CD14-positive monocyte (primary cell): ENCODE results near the gene CUX1. TPM values are rescaled to one million over a fixed set of nuclear protein-coding genes. Genes with fewer than 3 reads are reported as not detected.

ENCODE experiments used
- DNase-seq, 3 donors: peaks; one replicate each; pipeline ENCODE4 v3.0.0-alpha.2; 2011 to 2022
- H2AFZ ChIP-seq: 2 replicates; pipeline ENCODE4 v1.6.0; 2012; ENCODE audit warnings: mild to moderate bottlenecking, low read depth, low read length, inconsistent platforms; ENCODE audit not compliant: insufficient read depth, poor library complexity, severe bottlenecking
- H3K27ac ChIP-seq, 2 donors: 1 replicate in 1 of 2; 2 replicates in 1 of 2; pipeline ENCODE4 v1.5.1; 2012 to 2013; ENCODE audit warnings: low read length in 2 of 2, control low read depth in 1 of 2, inconsistent platforms in 1 of 2, low read depth in 1 of 2, mild to moderate bottlenecking in 1 of 2
- H3K27me3 ChIP-seq, 2 donors: one replicate each; pipeline versions ENCODE4 v1.6.0 to v1.6.1; 2011 to 2013; ENCODE audit warnings: low read length in 2 of 2; ENCODE audit not compliant: control insufficient read depth in 2 of 2, insufficient read depth in 2 of 2
- H3K36me3 ChIP-seq, 2 donors: replicated peaks in 1 of 2; 1 replicate in 1 of 2; 2 replicates in 1 of 2; pipeline versions ENCODE4 v1.5.1 to v1.6.1; 2012 to 2013; ENCODE audit warnings: low read length in 2 of 2, control low read depth in 1 of 2, inconsistent platforms in 1 of 2, mild to moderate bottlenecking in 1 of 2; ENCODE audit not compliant: insufficient read depth in 2 of 2, control insufficient read depth in 1 of 2
- H3K4me1 ChIP-seq, 2 donors: 1 replicate in 1 of 2; 2 replicates in 1 of 2; pipeline versions ENCODE4 v1.5.1 to v1.6.1; 2012 to 2013; ENCODE audit warnings: low read length in 2 of 2, control low read depth in 1 of 2, inconsistent platforms in 1 of 2, mild to moderate bottlenecking in 1 of 2, moderate library complexity in 1 of 2; ENCODE audit not compliant: insufficient read depth in 2 of 2, control insufficient read depth in 1 of 2
- H3K4me2 ChIP-seq: replicated peaks from 2 replicates; pipeline ENCODE3; 2012; ENCODE audit warnings: low read length, moderate library complexity, mild to moderate bottlenecking; ENCODE audit not compliant: poor library complexity, severe bottlenecking; ENCODE audit errors: extremely low read depth
- H3K4me3 ChIP-seq, 3 experiments: fragments of 200-600 bp in 1 of 3; sonication (generic) in 1 of 3; replicated peaks in 1 of 3; 1 replicate in 2 of 3; 2 replicates in 1 of 3; pipeline ENCODE4 v1.5.1; 2011 to 2013; ENCODE audit warnings: low read length in 3 of 3, mild to moderate bottlenecking in 3 of 3, control low read depth in 2 of 3, low read depth in 2 of 3, inconsistent platforms in 1 of 3, moderate library complexity in 1 of 3
- H3K79me2 ChIP-seq: 2 replicates; pipeline ENCODE4 v1.6.0; 2012; ENCODE audit warnings: mild to moderate bottlenecking, control low read depth, inconsistent platforms, low read length, moderate library complexity; ENCODE audit not compliant: insufficient read depth
- H3K9ac ChIP-seq: 2 replicates; pipeline ENCODE4 v1.6.0; 2017; ENCODE audit warnings: low read length, mild to moderate bottlenecking; ENCODE audit not compliant: insufficient read depth, poor library complexity, severe bottlenecking
- H3K9me3 ChIP-seq, 2 donors: replicated peaks in 1 of 2; 1 replicate in 1 of 2; 2 replicates in 1 of 2; pipeline versions ENCODE4 v1.5.1 to v1.6.1; 2012 to 2013; ENCODE audit warnings: low read length in 2 of 2, control low read depth in 1 of 2; ENCODE audit not compliant: control insufficient read depth in 1 of 2, insufficient read depth in 1 of 2
- H4K20me1 ChIP-seq: 2 replicates; pipeline ENCODE4 v1.6.0; 2012; ENCODE audit warnings: mild to moderate bottlenecking, low read length, control low read depth, moderate library complexity; ENCODE audit not compliant: insufficient read depth
- H3K27ac Mint-ChIP-seq, 7 donors: one replicate each; pipeline ENCODE4 v1.8.0; 2020; ENCODE audit warnings: mild to moderate bottlenecking in 7 of 7, mixed read lengths in 7 of 7, moderate library complexity in 6 of 7, inconsistent platforms in 2 of 7
- H3K27me3 Mint-ChIP-seq, 3 donors: one replicate each; pipeline ENCODE4 v1.8.0; 2021 to 2022; ENCODE audit warnings: low read depth in 3 of 3, mild to moderate bottlenecking in 3 of 3, mixed read lengths in 3 of 3, moderate library complexity in 3 of 3, inconsistent platforms in 1 of 3
- H3K36me3 Mint-ChIP-seq, 2 donors: one replicate each; pipeline ENCODE4 v1.8.0; 2020; ENCODE audit warnings: mixed read lengths in 2 of 2, inconsistent platforms in 1 of 2, mild to moderate bottlenecking in 1 of 2
- H3K4me1 Mint-ChIP-seq: one replicate; pipeline ENCODE4 v1.8.0; 2020; ENCODE audit warnings: mild to moderate bottlenecking, mixed read lengths
- H3K4me3 Mint-ChIP-seq, 2 donors: one replicate each; pipeline ENCODE4 v1.8.0; 2020; ENCODE audit warnings: mild to moderate bottlenecking in 2 of 2, mixed read lengths in 2 of 2, moderate library complexity in 1 of 2
- H3K9me3 Mint-ChIP-seq, 7 donors: one replicate each; pipeline ENCODE4 v1.8.0; 2020 to 2022; ENCODE audit warnings: mixed read lengths in 7 of 7, mild to moderate bottlenecking in 6 of 7, moderate library complexity in 6 of 7, inconsistent platforms in 2 of 7
- CTCF ChIP-seq: fragments of 200-600 bp; IDR thresholded peaks from one replicate; pipeline ENCODE4 v1.8.0; 2022; ENCODE audit warnings: antibody characterized with exemption, mild to moderate bottlenecking
- WGBS: methylation state at CpG from one replicate; pipeline ENCODE4 v1.1.5; 2013; ENCODE audit warnings: missing lambda C conversion rate; ENCODE audit not compliant: insufficient coverage; 5-methylcytosine and 5-hydroxymethylcytosine counted together
- intact Hi-C, 2 donors: fragments of 100-400 bp; cut with micrococcal nuclease; formaldehyde crosslinking; loops; one replicate each; pipeline versions ENCODE4 v1.15.0 to v1.15.1; 2023
- polyA plus RNA-seq, 3 donors: library from polyadenylated mRNA; depleted of rRNA in 1 of 3; unstranded in 2 of 3; stranded (reverse) in 1 of 3; fragments of 300-500 nt in 2 of 3; fragments of >200 nt in 1 of 3; fragmentation: Illumina TruSeq in 2 of 3; gene quantifications; 1 replicate in 2 of 3; 2 replicates in 1 of 3; pipeline ENCODE4 v1.2.3, GENCODE V29; 2012 to 2021

The CUX1 gene
- polyA plus RNA-seq, 3 donors, result 17.6 to 38.0 (median 28.0) TPM

GRCh38 chr7:101823096-101823495 lies 5.7 kb downstream of the CUX1 start:
- intact Hi-C loops, result no loop called here
- Histone ChIP-seq H3K4me3 (peak overlapping the region in 1 of 3 experiments; percentile 60), H3K4me2 (peak overlapping the region; percentile 72), H3K27ac (peak overlapping the region; percentile 71 to 85), H3K36me3 (peaks cover 0 to 7% of the 10 kb centered on the region in 2 donors), H3K27me3 (no peaks in the 10 kb centered on the region), H3K4me1 (peaks cover 45 to 57% of the 10 kb centered on the region in 2 donors), H3K9ac (peak overlapping the region; percentile 51), H3K9me3 (no peaks in the 10 kb centered on the region), H4K20me1 (peaks cover 94% of the 10 kb centered on the region), H2AFZ (peak overlapping the region; percentile 22), H3K79me2 (peaks cover 100% of the 10 kb centered on the region)
- Mint-ChIP-seq H3K36me3 (peaks cover 3 to 35% of the 10 kb centered on the region in 2 donors), H3K4me1 (peaks cover 56% of the 10 kb centered on the region), H3K9me3 (no peaks in the 10 kb centered on the region), H3K27me3 (no peaks in the 10 kb centered on the region), H3K4me3 (peak overlapping the region; percentile 67 to 81), H3K27ac (peak overlapping the region; percentile 86 to 96 (median 92))
- peak in 2 of 3 donors; percentile 61 to 76 for DNase-seq
- WGBS, result 75% methylated on average over 7 of the region's 11 CpGs
- TF ChIP-seq CTCF, result no peak

GRCh38 chr7:101823596-101823995 lies 6.2 kb downstream of the CUX1 start:
- peaks cover 94% of the 10 kb centered on the region for H4K20me1 ChIP-seq
- peaks cover 100% of the 10 kb centered on the region for H3K79me2 ChIP-seq
- peak overlapping the region; percentile 22 for H2AFZ ChIP-seq
- peak; percentile 37 to 63 (median 63) for DNase-seq
- H3K36me3 ChIP-seq, result peaks cover 0 to 7% of the 10 kb centered on the region in 2 donors
- no peaks in the 10 kb centered on the region for H3K9me3 ChIP-seq
- peaks cover 40 to 52% of the 10 kb centered on the region in 2 donors for H3K4me1 ChIP-seq
- Mint-ChIP-seq H3K36me3 (peaks cover 7 to 37% of the 10 kb centered on the region in 2 donors), H3K4me3 (peak overlapping the region; percentile 67 to 81), H3K9me3 (no peaks in the 10 kb centered on the region), H3K27ac (peak overlapping the region; percentile 86 to 96 (median 92)), H3K4me1 (peaks cover 56% of the 10 kb centered on the region), H3K27me3 (no peaks in the 10 kb centered on the region)
- intact Hi-C loops, result no loop called here
- 100% methylated on average over 1 of the region's 5 CpGs for WGBS
- TF ChIP-seq CTCF, result no peak
- H3K27ac ChIP-seq, result peak overlapping the region; percentile 71 to 85
- H3K4me3 ChIP-seq, result peak overlapping the region in 1 of 3 experiments; percentile 60
- H3K9ac ChIP-seq, result peak overlapping the region; percentile 51
- H3K27me3 ChIP-seq, result no peaks in the 10 kb centered on the region
- H3K4me2 ChIP-seq, result peak overlapping the region; percentile 72
